Chondrocyte (in vitro differentiated cells): ENCODE measurements around the gene SIN3A. TPM values are rescaled to one million over a fixed set of nuclear protein-coding genes. Genes with fewer than 3 reads are reported as not detected.
A peak's percentile ranks its signal among the peaks of the same experiment; 100 is the strongest.

Source experiments
- DNase-seq: peaks from one replicate; pipeline ENCODE4 v3.0.0; 2021; ENCODE audit warnings: mixed read lengths, low spot score
- H3K27ac Mint-ChIP-seq: one replicate; pipeline ENCODE4 v1.8.0; 2021; ENCODE audit warnings: mild to moderate bottlenecking, moderate library complexity, mixed read lengths; ENCODE audit not compliant: unreplicated experiment
- H3K27me3 Mint-ChIP-seq: 2 replicates; pipeline ENCODE4 v1.8.0; 2021; ENCODE audit warnings: low read depth, mixed read lengths
- H3K36me3 Mint-ChIP-seq: 2 replicates; pipeline ENCODE4 v1.8.0; 2021; ENCODE audit warnings: low read depth, mixed read lengths
- H3K4me1 Mint-ChIP-seq: 2 replicates; pipeline ENCODE4 v1.8.0; 2021; ENCODE audit warnings: low read depth, mild to moderate bottlenecking, mixed read lengths
- H3K4me3 Mint-ChIP-seq: one replicate; pipeline ENCODE4 v1.8.0; 2021; ENCODE audit warnings: mild to moderate bottlenecking, moderate library complexity, mixed read lengths; ENCODE audit not compliant: unreplicated experiment
- H3K9me3 Mint-ChIP-seq: 2 replicates; pipeline ENCODE4 v1.8.0; 2021; ENCODE audit warnings: low read depth, mixed read lengths
- total RNA-seq: library from RNA; stranded (reverse); gene quantifications from 3 replicates; pipeline ENCODE4 v1.2.1, GENCODE V29; 2021
- TF ChIP-seq, protein P1 (sequence below): fragments of 200-600 bp; sonication (generic); IDR thresholded peaks from 2 replicates; pipeline ENCODE4 v1.5.0; 2021; ENCODE audit warnings: antibody characterized with exemption, mild to moderate bottlenecking, moderate library complexity

SIN3A gene
- total RNA-seq, 1 donor from 2014 or later: 44.9 TPM

DNA sequence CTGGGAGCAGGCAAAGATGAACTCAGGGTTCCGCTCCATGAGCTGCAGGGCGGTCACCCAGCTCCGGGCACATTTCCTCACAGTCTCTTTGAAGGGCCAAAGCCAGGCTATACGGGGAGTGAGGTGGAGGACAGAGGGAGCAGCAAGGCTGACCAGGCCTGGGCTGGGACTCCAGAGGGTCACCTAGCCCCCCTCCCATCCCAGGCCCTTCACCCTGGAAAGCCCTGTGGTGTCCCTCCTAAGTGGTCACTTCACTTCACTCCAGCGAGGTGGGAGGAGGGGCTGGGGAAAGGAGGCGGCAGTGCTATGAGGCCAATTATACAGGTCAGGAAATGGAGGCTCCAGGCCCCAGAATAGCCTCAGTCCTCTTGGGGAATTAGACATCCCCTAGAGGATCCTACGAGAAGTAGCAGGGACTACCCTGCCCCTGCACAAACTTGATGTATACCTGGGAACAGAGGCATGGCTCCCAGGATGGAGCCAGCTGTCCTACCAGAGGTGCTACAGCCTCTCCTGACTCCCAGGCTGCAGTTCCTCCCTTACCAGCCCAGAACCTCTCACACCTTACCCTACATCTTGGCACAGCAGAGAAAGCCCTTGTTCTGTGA lies 88.7 kb downstream of the SIN3A start:
- H3K4me3 Mint-ChIP-seq: no peak overlapping the region
- DNase-seq: no peak
- no peaks in the 10 kb centered on the region for H3K27me3 Mint-ChIP-seq
- H3K36me3 Mint-ChIP-seq: peaks cover 7% of the 10 kb centered on the region
- no peak overlapping the region for H3K27ac Mint-ChIP-seq
- no peaks in the 10 kb centered on the region for H3K9me3 Mint-ChIP-seq
- peaks cover 9% of the 10 kb centered on the region for H3K4me1 Mint-ChIP-seq
- TF ChIP-seq, protein P1, sequence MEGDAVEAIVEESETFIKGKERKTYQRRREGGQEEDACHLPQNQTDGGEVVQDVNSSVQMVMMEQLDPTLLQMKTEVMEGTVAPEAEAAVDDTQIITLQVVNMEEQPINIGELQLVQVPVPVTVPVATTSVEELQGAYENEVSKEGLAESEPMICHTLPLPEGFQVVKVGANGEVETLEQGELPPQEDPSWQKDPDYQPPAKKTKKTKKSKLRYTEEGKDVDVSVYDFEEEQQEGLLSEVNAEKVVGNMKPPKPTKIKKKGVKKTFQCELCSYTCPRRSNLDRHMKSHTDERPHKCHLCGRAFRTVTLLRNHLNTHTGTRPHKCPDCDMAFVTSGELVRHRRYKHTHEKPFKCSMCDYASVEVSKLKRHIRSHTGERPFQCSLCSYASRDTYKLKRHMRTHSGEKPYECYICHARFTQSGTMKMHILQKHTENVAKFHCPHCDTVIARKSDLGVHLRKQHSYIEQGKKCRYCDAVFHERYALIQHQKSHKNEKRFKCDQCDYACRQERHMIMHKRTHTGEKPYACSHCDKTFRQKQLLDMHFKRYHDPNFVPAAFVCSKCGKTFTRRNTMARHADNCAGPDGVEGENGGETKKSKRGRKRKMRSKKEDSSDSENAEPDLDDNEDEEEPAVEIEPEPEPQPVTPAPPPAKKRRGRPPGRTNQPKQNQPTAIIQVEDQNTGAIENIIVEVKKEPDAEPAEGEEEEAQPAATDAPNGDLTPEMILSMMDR: no peak

DNA sequence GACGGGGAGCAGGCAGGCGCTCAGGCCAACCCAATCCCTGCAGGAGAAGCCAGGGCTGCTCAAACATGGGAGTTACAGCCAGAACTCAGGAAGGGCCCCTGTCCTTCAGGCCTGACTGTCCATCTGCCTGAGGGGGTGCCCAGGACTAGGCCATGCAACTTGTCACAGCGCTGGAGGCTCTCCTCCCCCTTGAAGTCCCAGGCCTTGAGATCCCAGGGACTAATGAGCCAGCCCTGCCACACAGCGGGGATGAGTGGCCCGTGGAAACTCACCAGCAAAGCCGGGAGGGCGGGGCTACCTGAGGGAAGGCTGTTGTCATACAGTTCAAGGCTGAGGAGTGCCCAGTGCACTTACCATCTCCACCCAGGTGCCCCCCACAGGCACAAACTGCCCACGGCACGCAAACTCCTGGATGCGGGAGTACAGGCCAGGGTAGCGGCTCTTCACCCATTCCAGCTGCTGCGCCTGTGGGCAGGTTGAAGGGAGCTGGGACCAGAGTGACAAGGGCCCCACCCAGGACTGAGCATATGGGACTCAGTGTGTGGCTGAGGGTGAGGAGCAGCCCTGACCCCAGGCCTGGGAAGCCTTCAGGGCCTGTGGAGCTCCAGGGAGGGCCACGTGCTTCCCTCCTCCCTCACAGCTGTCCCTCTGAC lies 89.4 kb downstream of the SIN3A start:
- no peaks in the 10 kb centered on the region for H3K9me3 Mint-ChIP-seq
- peaks cover 7% of the 10 kb centered on the region for H3K36me3 Mint-ChIP-seq
- TF ChIP-seq, protein P1: no peak
- DNase-seq: no peak
- no peaks in the 10 kb centered on the region for H3K27me3 Mint-ChIP-seq
- no peak overlapping the region for H3K4me3 Mint-ChIP-seq
- H3K4me1 Mint-ChIP-seq: peaks cover 4% of the 10 kb centered on the region
- no peak overlapping the region for H3K27ac Mint-ChIP-seq

DNA sequence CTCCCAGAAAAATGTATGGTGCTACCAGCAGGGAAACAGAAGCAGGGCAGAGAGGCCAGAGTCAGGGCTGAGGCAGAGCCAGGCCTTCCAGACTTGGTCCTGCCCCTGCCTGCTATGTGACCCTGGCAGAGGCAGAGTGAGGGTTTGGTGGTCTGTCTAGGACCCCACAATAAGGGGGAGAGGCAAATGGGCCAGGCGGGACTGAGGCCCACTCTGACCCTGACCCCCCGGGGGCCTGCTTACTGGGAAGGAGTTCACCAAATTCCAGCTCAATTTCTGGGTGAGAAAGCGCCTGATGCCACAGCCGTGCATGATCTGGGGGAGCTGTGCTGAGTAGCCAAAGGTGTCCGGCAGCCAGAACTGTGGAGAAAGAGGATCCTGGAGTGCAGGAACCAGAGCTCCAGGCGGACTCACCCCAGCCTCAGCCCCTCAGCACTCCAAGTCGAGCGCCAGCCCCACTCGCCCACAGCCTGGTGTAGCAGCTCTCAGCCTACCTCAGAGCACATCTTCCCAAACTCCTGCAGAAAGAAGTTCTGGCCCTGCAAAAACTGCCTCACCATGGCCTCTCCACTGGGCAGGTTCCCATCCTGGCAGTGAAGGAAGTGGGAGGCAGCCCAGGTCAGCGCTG lies 90.0 kb downstream of the SIN3A start:
- H3K36me3 Mint-ChIP-seq: peaks cover 7% of the 10 kb centered on the region
- TF ChIP-seq, protein P1: no peak
- no peaks in the 10 kb centered on the region for H3K27me3 Mint-ChIP-seq
- no peaks in the 10 kb centered on the region for H3K4me1 Mint-ChIP-seq
- H3K9me3 Mint-ChIP-seq: no peaks in the 10 kb centered on the region
- H3K4me3 Mint-ChIP-seq: no peak overlapping the region
- DNase-seq: no peak
- H3K27ac Mint-ChIP-seq: no peak overlapping the region

DNA sequence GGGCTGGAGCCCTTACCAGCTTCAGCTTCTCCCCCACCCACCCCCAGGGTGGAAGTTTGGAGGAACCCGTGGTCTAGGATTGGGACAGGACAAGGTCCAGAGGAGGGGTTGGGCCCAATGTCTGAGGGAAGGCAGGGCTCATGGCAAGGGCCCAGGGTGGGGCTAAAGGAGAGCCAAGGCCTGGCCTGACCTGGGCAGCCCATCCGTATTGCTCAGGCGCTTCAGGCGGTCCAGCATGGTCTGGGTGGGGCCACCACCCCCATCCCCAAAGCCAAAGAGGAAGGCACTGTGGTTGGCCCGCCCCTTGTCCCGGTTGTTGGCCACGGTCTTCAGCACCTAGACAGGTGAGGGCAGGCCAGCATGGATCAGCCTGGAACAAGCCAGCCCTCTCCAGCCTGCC lies 90.6 kb downstream of the SIN3A start:
- Mint-ChIP-seq H3K4me3 (no peak overlapping the region), H3K36me3 (peaks cover 7% of the 10 kb centered on the region)
- TF ChIP-seq, protein P1: no peak

DNA sequence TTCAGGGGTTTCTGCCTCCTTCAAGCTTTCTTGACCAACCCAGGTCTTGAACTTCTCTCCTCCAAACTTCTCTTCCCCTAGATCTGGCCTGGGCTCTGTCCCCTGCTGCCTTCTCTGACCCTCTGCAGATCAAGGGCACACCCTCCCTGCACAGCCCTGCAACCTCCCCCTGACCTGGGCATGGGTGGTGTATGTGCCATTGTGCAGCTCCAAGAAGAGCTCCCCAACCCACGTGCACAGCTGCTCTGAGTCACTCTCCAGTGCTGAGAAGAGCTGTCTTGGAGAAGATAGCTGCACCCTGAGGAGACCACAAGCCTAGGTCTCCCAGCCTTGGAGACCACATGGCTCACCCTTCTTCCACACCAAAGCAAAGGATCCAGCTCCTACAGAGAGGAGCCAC lies 91.1 kb downstream of the SIN3A start:
- H3K4me1 Mint-ChIP-seq: no peaks in the 10 kb centered on the region
- H3K9me3 Mint-ChIP-seq: no peaks in the 10 kb centered on the region
- no peaks in the 10 kb centered on the region for H3K27me3 Mint-ChIP-seq
- TF ChIP-seq, protein P1: no peak
- H3K4me3 Mint-ChIP-seq: no peak overlapping the region
- peak overlapping the region; percentile 50 for H3K27ac Mint-ChIP-seq
- H3K36me3 Mint-ChIP-seq: peaks cover 6% of the 10 kb centered on the region
- DNase-seq: no peak

More for the DNA sequence above, 90.6 kb downstream of the SIN3A start:
- DNase-seq: no peak
- H3K27me3 Mint-ChIP-seq: no peaks in the 10 kb centered on the region
- no peak overlapping the region for H3K27ac Mint-ChIP-seq
- H3K4me1 Mint-ChIP-seq: no peaks in the 10 kb centered on the region
- no peaks in the 10 kb centered on the region for H3K9me3 Mint-ChIP-seq
